ENCODE data around the gene NDUFAF2. TPM values are rescaled to one million over a fixed set of nuclear protein-coding genes. Genes with fewer than 3 reads are reported as not detected.

Gene NDUFAF2
- total and polyA plus RNA-seq, 2 experiments from 2014 or later: 31.6 to 155 TPM

DNA sequence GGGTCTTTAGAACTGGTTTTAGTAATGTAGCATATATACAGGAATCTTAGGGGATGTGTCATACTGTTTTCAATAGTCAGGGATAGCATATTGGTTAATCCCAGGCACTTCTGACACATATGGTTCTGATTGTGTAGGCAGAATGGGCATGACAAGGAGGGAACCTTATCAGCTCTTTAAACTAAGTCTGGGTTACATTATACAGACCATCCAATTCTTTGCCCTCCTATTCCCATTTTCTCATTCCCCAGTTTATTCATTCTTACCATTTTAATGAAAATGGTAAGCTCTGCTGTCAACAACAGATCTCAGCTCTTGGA lies 85.1 kb downstream of the NDUFAF2 start:
- no peak overlapping the region for H3K27ac ChIP-seq (ENCODE audit: low read depth)
- no peak overlapping the region for H3K4me3 ChIP-seq
- peaks cover 6% of the 10 kb centered on the region for H3K79me2 ChIP-seq (replicated peaks; ENCODE audit: insufficient read depth)
- TF ChIP-seq NANOG (IDR thresholded peaks at IDR 0.05; ENCODE audit: borderline replicate concordance): no peak
- TF ChIP-seq EZH2phosphoT487 (IDR thresholded peaks at IDR 0.05; ENCODE audit: unreplicated experiment): no peak
- TF ChIP-seq EZH2 (IDR thresholded peaks at IDR 0.05; ENCODE audit: low read depth, unreplicated experiment): no peak
- TF ChIP-seq, protein P1, sequence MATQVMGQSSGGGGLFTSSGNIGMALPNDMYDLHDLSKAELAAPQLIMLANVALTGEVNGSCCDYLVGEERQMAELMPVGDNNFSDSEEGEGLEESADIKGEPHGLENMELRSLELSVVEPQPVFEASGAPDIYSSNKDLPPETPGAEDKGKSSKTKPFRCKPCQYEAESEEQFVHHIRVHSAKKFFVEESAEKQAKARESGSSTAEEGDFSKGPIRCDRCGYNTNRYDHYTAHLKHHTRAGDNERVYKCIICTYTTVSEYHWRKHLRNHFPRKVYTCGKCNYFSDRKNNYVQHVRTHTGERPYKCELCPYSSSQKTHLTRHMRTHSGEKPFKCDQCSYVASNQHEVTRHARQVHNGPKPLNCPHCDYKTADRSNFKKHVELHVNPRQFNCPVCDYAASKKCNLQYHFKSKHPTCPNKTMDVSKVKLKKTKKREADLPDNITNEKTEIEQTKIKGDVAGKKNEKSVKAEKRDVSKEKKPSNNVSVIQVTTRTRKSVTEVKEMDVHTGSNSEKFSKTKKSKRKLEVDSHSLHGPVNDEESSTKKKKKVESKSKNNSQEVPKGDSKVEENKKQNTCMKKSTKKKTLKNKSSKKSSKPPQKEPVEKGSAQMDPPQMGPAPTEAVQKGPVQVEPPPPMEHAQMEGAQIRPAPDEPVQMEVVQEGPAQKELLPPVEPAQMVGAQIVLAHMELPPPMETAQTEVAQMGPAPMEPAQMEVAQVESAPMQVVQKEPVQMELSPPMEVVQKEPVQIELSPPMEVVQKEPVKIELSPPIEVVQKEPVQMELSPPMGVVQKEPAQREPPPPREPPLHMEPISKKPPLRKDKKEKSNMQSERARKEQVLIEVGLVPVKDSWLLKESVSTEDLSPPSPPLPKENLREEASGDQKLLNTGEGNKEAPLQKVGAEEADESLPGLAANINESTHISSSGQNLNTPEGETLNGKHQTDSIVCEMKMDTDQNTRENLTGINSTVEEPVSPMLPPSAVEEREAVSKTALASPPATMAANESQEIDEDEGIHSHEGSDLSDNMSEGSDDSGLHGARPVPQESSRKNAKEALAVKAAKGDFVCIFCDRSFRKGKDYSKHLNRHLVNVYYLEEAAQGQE (IDR thresholded peaks at IDR 0.05; ENCODE audit: unreplicated experiment): no peak
- no peak for TF ChIP-seq JUNB (IDR thresholded peaks at IDR 0.05; ENCODE audit: unreplicated experiment)
- TF ChIP-seq CREB1 (CRISPR knock-in tag; IDR thresholded peaks at IDR 0.05; ENCODE audit: low read depth): no peak
- TF ChIP-seq ZNF114 (CRISPR knock-in tag; IDR thresholded peaks at IDR 0.05): no peak
- TF ChIP-seq, protein P2, sequence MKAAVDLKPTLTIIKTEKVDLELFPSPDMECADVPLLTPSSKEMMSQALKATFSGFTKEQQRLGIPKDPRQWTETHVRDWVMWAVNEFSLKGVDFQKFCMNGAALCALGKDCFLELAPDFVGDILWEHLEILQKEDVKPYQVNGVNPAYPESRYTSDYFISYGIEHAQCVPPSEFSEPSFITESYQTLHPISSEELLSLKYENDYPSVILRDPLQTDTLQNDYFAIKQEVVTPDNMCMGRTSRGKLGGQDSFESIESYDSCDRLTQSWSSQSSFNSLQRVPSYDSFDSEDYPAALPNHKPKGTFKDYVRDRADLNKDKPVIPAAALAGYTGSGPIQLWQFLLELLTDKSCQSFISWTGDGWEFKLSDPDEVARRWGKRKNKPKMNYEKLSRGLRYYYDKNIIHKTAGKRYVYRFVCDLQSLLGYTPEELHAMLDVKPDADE (IDR thresholded peaks at IDR 0.05): no peak
- TF ChIP-seq, protein P3, sequence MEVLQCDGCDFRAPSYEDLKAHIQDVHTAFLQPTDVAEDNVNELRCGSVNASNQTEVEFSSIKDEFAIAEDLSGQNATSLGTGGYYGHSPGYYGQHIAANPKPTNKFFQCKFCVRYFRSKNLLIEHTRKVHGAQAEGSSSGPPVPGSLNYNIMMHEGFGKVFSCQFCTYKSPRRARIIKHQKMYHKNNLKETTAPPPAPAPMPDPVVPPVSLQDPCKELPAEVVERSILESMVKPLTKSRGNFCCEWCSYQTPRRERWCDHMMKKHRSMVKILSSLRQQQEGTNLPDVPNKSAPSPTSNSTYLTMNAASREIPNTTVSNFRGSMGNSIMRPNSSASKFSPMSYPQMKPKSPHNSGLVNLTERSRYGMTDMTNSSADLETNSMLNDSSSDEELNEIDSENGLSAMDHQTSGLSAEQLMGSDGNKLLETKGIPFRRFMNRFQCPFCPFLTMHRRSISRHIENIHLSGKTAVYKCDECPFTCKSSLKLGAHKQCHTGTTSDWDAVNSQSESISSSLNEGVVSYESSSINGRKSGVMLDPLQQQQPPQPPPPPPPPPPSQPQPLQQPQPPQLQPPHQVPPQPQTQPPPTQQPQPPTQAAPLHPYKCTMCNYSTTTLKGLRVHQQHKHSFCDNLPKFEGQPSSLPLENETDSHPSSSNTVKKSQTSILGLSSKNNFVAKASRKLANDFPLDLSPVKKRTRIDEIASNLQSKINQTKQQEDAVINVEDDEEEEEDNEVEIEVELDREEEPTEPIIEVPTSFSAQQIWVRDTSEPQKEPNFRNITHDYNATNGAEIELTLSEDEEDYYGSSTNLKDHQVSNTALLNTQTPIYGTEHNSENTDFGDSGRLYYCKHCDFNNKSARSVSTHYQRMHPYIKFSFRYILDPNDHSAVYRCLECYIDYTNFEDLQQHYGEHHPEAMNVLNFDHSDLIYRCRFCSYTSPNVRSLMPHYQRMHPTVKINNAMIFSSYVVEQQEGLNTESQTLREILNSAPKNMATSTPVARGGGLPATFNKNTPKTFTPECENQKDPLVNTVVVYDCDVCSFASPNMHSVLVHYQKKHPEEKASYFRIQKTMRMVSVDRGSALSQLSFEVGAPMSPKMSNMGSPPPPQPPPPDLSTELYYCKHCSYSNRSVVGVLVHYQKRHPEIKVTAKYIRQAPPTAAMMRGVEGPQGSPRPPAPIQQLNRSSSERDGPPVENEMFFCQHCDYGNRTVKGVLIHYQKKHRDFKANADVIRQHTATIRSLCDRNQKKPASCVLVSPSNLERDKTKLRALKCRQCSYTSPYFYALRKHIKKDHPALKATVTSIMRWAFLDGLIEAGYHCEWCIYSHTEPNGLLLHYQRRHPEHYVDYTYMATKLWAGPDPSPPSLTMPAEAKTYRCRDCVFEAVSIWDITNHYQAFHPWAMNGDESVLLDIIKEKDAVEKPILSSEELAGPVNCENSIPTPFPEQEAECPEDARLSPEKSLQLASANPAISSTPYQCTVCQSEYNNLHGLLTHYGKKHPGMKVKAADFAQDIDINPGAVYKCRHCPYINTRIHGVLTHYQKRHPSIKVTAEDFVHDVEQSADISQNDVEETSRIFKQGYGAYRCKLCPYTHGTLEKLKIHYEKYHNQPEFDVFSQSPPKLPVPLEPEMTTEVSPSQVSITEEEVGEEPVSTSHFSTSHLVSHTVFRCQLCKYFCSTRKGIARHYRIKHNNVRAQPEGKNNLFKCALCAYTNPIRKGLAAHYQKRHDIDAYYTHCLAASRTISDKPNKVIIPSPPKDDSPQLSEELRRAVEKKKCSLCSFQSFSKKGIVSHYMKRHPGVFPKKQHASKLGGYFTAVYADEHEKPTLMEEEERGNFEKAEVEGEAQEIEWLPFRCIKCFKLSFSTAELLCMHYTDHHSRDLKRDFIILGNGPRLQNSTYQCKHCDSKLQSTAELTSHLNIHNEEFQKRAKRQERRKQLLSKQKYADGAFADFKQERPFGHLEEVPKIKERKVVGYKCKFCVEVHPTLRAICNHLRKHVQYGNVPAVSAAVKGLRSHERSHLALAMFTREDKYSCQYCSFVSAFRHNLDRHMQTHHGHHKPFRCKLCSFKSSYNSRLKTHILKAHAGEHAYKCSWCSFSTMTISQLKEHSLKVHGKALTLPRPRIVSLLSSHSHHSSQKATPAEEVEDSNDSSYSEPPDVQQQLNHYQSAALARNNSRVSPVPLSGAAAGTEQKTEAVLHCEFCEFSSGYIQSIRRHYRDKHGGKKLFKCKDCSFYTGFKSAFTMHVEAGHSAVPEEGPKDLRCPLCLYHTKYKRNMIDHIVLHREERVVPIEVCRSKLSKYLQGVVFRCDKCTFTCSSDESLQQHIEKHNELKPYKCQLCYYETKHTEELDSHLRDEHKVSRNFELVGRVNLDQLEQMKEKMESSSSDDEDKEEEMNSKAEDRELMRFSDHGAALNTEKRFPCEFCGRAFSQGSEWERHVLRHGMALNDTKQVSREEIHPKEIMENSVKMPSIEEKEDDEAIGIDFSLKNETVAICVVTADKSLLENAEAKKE (CRISPR knock-in tag; IDR thresholded peaks at IDR 0.05): no peak
- TF ChIP-seq ZNF331 (CRISPR knock-in tag; IDR thresholded peaks at IDR 0.05; ENCODE audit: low read depth): no peak
- TF ChIP-seq STAT1 (IDR thresholded peaks at IDR 0.05; ENCODE audit: unreplicated experiment): no peak
- TF ChIP-seq POLR2AphosphoS5 (IDR thresholded peaks at IDR 0.05; ENCODE audit: low read depth): no peak
- TF ChIP-seq, protein P4, sequence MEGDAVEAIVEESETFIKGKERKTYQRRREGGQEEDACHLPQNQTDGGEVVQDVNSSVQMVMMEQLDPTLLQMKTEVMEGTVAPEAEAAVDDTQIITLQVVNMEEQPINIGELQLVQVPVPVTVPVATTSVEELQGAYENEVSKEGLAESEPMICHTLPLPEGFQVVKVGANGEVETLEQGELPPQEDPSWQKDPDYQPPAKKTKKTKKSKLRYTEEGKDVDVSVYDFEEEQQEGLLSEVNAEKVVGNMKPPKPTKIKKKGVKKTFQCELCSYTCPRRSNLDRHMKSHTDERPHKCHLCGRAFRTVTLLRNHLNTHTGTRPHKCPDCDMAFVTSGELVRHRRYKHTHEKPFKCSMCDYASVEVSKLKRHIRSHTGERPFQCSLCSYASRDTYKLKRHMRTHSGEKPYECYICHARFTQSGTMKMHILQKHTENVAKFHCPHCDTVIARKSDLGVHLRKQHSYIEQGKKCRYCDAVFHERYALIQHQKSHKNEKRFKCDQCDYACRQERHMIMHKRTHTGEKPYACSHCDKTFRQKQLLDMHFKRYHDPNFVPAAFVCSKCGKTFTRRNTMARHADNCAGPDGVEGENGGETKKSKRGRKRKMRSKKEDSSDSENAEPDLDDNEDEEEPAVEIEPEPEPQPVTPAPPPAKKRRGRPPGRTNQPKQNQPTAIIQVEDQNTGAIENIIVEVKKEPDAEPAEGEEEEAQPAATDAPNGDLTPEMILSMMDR (conservative IDR thresholded peaks at IDR 0.05; ENCODE audit: low read depth in 2 of 2): no peak
- no peaks in the 10 kb centered on the region for H3K36me3 ChIP-seq (ENCODE audit: insufficient read depth)
- H3K9me2 ChIP-seq (ENCODE audit: insufficient read depth): no peaks in the 10 kb centered on the region
- no peaks in the 10 kb centered on the region for H3K27me3 ChIP-seq (ENCODE audit: insufficient read depth)
- Mint-ChIP-seq H3K27me3 (ENCODE audit: insufficient read depth, low read depth, poor library complexity) (no peaks in the 10 kb centered on the region), H3K9me3 (peaks cover 2% of the 10 kb centered on the region; the same call in 1 of the 3 replicates), H3K4me1 (peaks cover 5% of the 10 kb centered on the region), H3K27ac (no peak overlapping the region), H3K4me3 (no peak overlapping the region), H3K36me3 (ENCODE audit: low read depth) (peaks cover 3% of the 10 kb centered on the region; the same call in 1 of the 3 replicates)
- peaks cover 7% of the 10 kb centered on the region; the same call in 1 of the 2 replicates for H3K4me1 ChIP-seq (ENCODE audit: insufficient read depth)
- no peak for DNase-seq (ENCODE audit: low spot score)
- H3F3A ChIP-seq (replicated peaks; ENCODE audit: low read depth): no peaks in the 10 kb centered on the region
- no peak overlapping the region for H3K4me2 ChIP-seq
- no peak overlapping the region for H2AFZ ChIP-seq
- ATAC-seq: no peak
- H4K20me1 ChIP-seq (replicated peaks; ENCODE audit: insufficient read depth): no peaks in the 10 kb centered on the region; the same call in 1 of the 2 replicates

Data from GM23338 (cell line).